ENCODE data around the gene HS6ST2. TPM values are rescaled to one million over a fixed set of nuclear protein-coding genes. Genes with fewer than 3 reads are reported as not detected.

Gene HS6ST2
- total RNA-seq, 1 experiment from 2014 or later: 8.1 TPM

GRCh38 chrX:132730726-132731125, 227.7 kb downstream of the HS6ST2 start:
- CTCF ChIA-PET: no interaction called here
- DNase-seq (ENCODE audit: low spot score) (no peak), ATAC-seq (no peak)
- Mint-ChIP-seq H3K36me3 (no peaks in the 10 kb centered on the region), H3K27ac (no peak overlapping the region), H3K9me3 (no peaks in the 10 kb centered on the region; the same call in 1 of the 2 replicates), H3K27me3 (ENCODE audit: low read depth) (no peaks in the 10 kb centered on the region), H3K4me1 (peaks cover 7% of the 10 kb centered on the region), H3K4me3 (no peak overlapping the region)
- TF ChIP-seq ZNF532 (CRISPR knock-in tag; IDR thresholded peaks at IDR 0.05; ENCODE audit: borderline replicate concordance) (no peak), ZBTB21 (CRISPR knock-in tag; IDR thresholded peaks at IDR 0.05; ENCODE audit: borderline replicate concordance) (no peak), MLX (CRISPR knock-in tag; IDR thresholded peaks at IDR 0.05) (no peak), ARID4B (CRISPR knock-in tag; IDR thresholded peaks at IDR 0.05; ENCODE audit: borderline replicate concordance) (no peak), ERG (CRISPR knock-in tag; IDR thresholded peaks at IDR 0.05) (no peak), IRF1 (CRISPR knock-in tag; IDR thresholded peaks at IDR 0.05) (no peak), ZNF317 (CRISPR knock-in tag; IDR thresholded peaks at IDR 0.05; ENCODE audit: borderline replicate concordance, low read depth) (no peak), RORB (CRISPR knock-in tag; IDR thresholded peaks at IDR 0.05) (no peak), ZNF512 (CRISPR knock-in tag; IDR thresholded peaks at IDR 0.05; ENCODE audit: borderline replicate concordance) (no peak), ELF4 (CRISPR knock-in tag; IDR thresholded peaks at IDR 0.05; ENCODE audit: low read depth) (no peak), ZNF416 (CRISPR knock-in tag; IDR thresholded peaks at IDR 0.05) (no peak), NR3C1 (CRISPR knock-in tag; conservative IDR thresholded peaks at IDR 0.05; ENCODE audit: low read depth) (no peak), KAT7 (CRISPR knock-in tag; IDR thresholded peaks at IDR 0.05; ENCODE audit: borderline replicate concordance) (no peak), HMGA2 (CRISPR knock-in tag; IDR thresholded peaks at IDR 0.05) (no peak), ATF1 (CRISPR knock-in tag; IDR thresholded peaks at IDR 0.05) (no peak)
- POLR2A ChIA-PET: no interaction called here

Data from WTC11 (cell line).